ENCODE data around the gene SEC16B. TPM values are rescaled to one million over a fixed set of nuclear protein-coding genes. Genes with fewer than 3 reads are reported as not detected.

Gene SEC16B, protein sequence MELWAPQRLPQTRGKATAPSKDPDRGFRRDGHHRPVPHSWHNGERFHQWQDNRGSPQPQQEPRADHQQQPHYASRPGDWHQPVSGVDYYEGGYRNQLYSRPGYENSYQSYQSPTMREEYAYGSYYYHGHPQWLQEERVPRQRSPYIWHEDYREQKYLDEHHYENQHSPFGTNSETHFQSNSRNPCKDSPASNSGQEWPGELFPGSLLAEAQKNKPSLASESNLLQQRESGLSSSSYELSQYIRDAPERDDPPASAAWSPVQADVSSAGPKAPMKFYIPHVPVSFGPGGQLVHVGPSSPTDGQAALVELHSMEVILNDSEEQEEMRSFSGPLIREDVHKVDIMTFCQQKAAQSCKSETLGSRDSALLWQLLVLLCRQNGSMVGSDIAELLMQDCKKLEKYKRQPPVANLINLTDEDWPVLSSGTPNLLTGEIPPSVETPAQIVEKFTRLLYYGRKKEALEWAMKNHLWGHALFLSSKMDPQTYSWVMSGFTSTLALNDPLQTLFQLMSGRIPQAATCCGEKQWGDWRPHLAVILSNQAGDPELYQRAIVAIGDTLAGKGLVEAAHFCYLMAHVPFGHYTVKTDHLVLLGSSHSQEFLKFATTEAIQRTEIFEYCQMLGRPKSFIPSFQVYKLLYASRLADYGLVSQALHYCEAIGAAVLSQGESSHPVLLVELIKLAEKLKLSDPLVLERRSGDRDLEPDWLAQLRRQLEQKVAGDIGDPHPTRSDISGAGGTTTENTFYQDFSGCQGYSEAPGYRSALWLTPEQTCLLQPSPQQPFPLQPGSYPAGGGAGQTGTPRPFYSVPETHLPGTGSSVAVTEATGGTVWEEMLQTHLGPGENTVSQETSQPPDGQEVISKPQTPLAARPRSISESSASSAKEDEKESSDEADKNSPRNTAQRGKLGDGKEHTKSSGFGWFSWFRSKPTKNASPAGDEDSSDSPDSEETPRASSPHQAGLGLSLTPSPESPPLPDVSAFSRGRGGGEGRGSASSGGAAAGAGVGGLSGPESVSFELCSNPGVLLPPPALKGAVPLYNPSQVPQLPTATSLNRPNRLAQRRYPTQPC
- total RNA-seq (1 to 10 TPM; 3.7 to 3.9 TPM), polyA plus RNA-seq (ENCODE audit: insufficient read length in 2 of 2) (1 to 10 TPM; 2.5 to 3.0 TPM)
- long read RNA-seq, donor 1 = 0 reads
- long read RNA-seq, donor 2 = 0 reads
- long read RNA-seq, donor 3 = 0 reads
- long read RNA-seq, donor 4 = 0 reads

- H3K27ac ChIP-seq (ENCODE audit: low read depth, low read length) = no peak within 1 kb of the TSS
- H3K9me3 ChIP-seq (ENCODE audit: control insufficient read depth, insufficient read depth, low read length) = no peaks in the 10 kb centered on the region
- DNase-seq (ENCODE audit: low read depth in 4 of 6, low spot score in 6 of 6) = no peak
- H3K4me3 ChIP-seq (ENCODE audit: low read depth, low read length) = no peak within 1 kb of the TSS
- H3K27me3 ChIP-seq (ENCODE audit: control insufficient read depth, insufficient read depth, low read length) = no peaks in the 10 kb centered on the region
- H3K4me1 ChIP-seq (ENCODE audit: control insufficient read depth, insufficient read depth, low read length) = no peaks in the 10 kb centered on the region
- H3K36me3 ChIP-seq (ENCODE audit: control insufficient read depth, insufficient read depth, low read length) = peaks cover 2% of the 10 kb centered on the region
- WGBS (ENCODE audit: insufficient coverage) = 85% methylated on average over 11 of the region's 12 CpGs
Observed at GRCh38 chr1:177969825-177970371, at the start of gene SEC16B. SEC16B (minus strand) TSS chr1:177970058; CDS start chr1:177967981, 2,077 bp downstream.

DNA sequence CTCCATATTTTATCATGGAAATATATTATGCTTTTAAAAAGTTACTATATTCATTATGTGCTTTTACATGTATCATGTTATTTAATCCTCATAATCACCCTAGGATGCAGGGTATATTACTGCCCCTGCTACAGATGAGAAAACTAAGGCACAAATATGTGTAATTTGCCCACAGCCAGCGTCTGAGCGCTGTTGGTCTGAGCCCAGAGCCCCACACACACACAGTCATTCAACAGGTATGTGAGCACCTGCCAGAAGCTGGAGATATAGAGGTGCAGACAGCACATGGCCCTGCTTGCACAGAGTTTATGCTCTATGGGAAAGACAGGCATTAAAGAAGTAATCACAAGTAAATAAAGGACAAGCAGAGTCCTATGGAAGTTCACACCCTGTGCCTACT, 49.8 kb upstream of the SEC16B start:
- Histone ChIP-seq H3K36me3 (ENCODE audit: control insufficient read depth, insufficient read depth, low read length) (no peaks in the 10 kb centered on the region), H3K4me3 (ENCODE audit: low read depth, low read length) (no peak overlapping the region), H3K27ac (ENCODE audit: low read depth, low read length) (no peak overlapping the region), H3K9me3 (ENCODE audit: control insufficient read depth, insufficient read depth, low read length) (peaks cover 2% of the 10 kb centered on the region), H3K4me1 (ENCODE audit: control insufficient read depth, insufficient read depth, low read length) (no peaks in the 10 kb centered on the region), H3K27me3 (ENCODE audit: control insufficient read depth, insufficient read depth, low read length) (no peaks in the 10 kb centered on the region)
- no peak for DNase-seq (ENCODE audit: low read depth in 4 of 6, low spot score in 6 of 6)
- no CpG with 5 or more reads among the region's 2 CpGs for WGBS (ENCODE audit: insufficient coverage)

- 100% methylated on average over 1 of the region's 1 CpG for WGBS (ENCODE audit: insufficient coverage)
- DNase-seq (ENCODE audit: low read depth in 4 of 6, low spot score in 6 of 6) = no peak
- H3K27ac ChIP-seq (ENCODE audit: low read depth, low read length) = no peak overlapping the region
Observed at GRCh38 chr1:178019208-178019607, 49.4 kb upstream of the SEC16B start.

DNA sequence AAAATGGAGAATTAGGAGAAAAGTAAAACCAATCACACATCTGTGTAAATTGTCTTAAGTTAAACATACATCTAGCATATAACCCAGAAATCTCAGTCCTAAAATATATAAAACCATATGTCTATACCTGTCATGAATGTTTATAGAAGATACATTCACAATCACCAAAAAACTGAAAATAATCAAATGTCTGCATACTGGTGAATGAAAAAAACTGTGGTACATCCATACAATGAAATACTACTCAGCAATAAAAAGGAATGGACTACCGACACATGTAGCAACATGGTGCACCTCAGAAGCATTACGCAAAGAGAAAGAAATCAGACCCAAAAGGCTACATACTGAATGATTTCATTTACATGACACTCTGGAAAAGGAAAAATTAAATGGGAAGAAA, 47.7 kb upstream of the SEC16B start:
- H3K4me3 ChIP-seq (ENCODE audit: low read depth, low read length) = no peak overlapping the region
- H3K9me3 ChIP-seq (ENCODE audit: control insufficient read depth, insufficient read depth, low read length) = peaks cover 2% of the 10 kb centered on the region
- DNase-seq (ENCODE audit: low read depth in 4 of 6, low spot score in 6 of 6) = no peak
- H3K4me1 ChIP-seq (ENCODE audit: control insufficient read depth, insufficient read depth, low read length) = no peaks in the 10 kb centered on the region
- H3K27me3 ChIP-seq (ENCODE audit: control insufficient read depth, insufficient read depth, low read length) = no peaks in the 10 kb centered on the region
- no peak overlapping the region for H3K27ac ChIP-seq (ENCODE audit: low read depth, low read length)
- H3K36me3 ChIP-seq (ENCODE audit: control insufficient read depth, insufficient read depth, low read length) = no peaks in the 10 kb centered on the region
- WGBS (ENCODE audit: insufficient coverage) = no CpG with 5 or more reads among the region's 2 CpGs

More at GRCh38 chr1:178019208-178019607, 49.4 kb upstream of the SEC16B start:
- Histone ChIP-seq H3K9me3 (ENCODE audit: control insufficient read depth, insufficient read depth, low read length) (peaks cover 2% of the 10 kb centered on the region), H3K4me3 (ENCODE audit: low read depth, low read length) (no peak overlapping the region), H3K4me1 (ENCODE audit: control insufficient read depth, insufficient read depth, low read length) (no peaks in the 10 kb centered on the region), H3K27me3 (ENCODE audit: control insufficient read depth, insufficient read depth, low read length) (no peaks in the 10 kb centered on the region), H3K36me3 (ENCODE audit: control insufficient read depth, insufficient read depth, low read length) (no peaks in the 10 kb centered on the region)

- Histone ChIP-seq H3K9me3 (ENCODE audit: control insufficient read depth, insufficient read depth, low read length) (no peaks in the 10 kb centered on the region), H3K4me1 (ENCODE audit: control insufficient read depth, insufficient read depth, low read length) (no peaks in the 10 kb centered on the region), H3K36me3 (ENCODE audit: control insufficient read depth, insufficient read depth, low read length) (no peaks in the 10 kb centered on the region), H3K27ac (ENCODE audit: low read depth, low read length) (no peak overlapping the region), H3K4me3 (ENCODE audit: low read depth, low read length) (no peak overlapping the region), H3K27me3 (ENCODE audit: control insufficient read depth, insufficient read depth, low read length) (no peaks in the 10 kb centered on the region)
- 100% methylated on average over 1 of the region's 2 CpGs for WGBS (ENCODE audit: insufficient coverage)
- DNase-seq (ENCODE audit: low read depth in 4 of 6, low spot score in 6 of 6) = no peak
Observed at GRCh38 chr1:178011864-178012503, 42.1 kb upstream of the SEC16B start.

GRCh38 chr1:178011465-178011828, 41.6 kb upstream of the SEC16B start:
- Histone ChIP-seq H3K27me3 (ENCODE audit: control insufficient read depth, insufficient read depth, low read length) (no peaks in the 10 kb centered on the region), H3K4me1 (ENCODE audit: control insufficient read depth, insufficient read depth, low read length) (no peaks in the 10 kb centered on the region), H3K36me3 (ENCODE audit: control insufficient read depth, insufficient read depth, low read length) (no peaks in the 10 kb centered on the region), H3K9me3 (ENCODE audit: control insufficient read depth, insufficient read depth, low read length) (no peaks in the 10 kb centered on the region), H3K27ac (ENCODE audit: low read depth, low read length) (no peak overlapping the region), H3K4me3 (ENCODE audit: low read depth, low read length) (no peak overlapping the region)
- no peak for DNase-seq (ENCODE audit: low read depth in 4 of 6, low spot score in 6 of 6)
- no CpG with 5 or more reads among the region's 3 CpGs for WGBS (ENCODE audit: insufficient coverage)

- DNase-seq (ENCODE audit: low read depth in 4 of 6, low spot score in 6 of 6) = peak in 1 of 6 donors; percentile 55
- Histone ChIP-seq H3K4me1 (ENCODE audit: control insufficient read depth, insufficient read depth, low read length) (no peaks in the 10 kb centered on the region), H3K27me3 (ENCODE audit: control insufficient read depth, insufficient read depth, low read length) (no peaks in the 10 kb centered on the region), H3K36me3 (ENCODE audit: control insufficient read depth, insufficient read depth, low read length) (no peaks in the 10 kb centered on the region), H3K27ac (ENCODE audit: low read depth, low read length) (no peak overlapping the region), H3K9me3 (ENCODE audit: control insufficient read depth, insufficient read depth, low read length) (no peaks in the 10 kb centered on the region), H3K4me3 (ENCODE audit: low read depth, low read length) (no peak overlapping the region)
- WGBS (ENCODE audit: insufficient coverage) = 64% methylated on average over 4 of the region's 10 CpGs
Observed at GRCh38 chr1:178010674-178011464, 41.0 kb upstream of the SEC16B start.

GRCh38 chr1:178006043-178006442, 36.2 kb upstream of the SEC16B start:
- no peaks in the 10 kb centered on the region for H3K27me3 ChIP-seq (ENCODE audit: control insufficient read depth, insufficient read depth, low read length)
- WGBS (ENCODE audit: insufficient coverage) = 94% methylated on average over 2 of the region's 4 CpGs
- no peak for DNase-seq (ENCODE audit: low read depth in 4 of 6, low spot score in 6 of 6)
- no peaks in the 10 kb centered on the region for H3K36me3 ChIP-seq (ENCODE audit: control insufficient read depth, insufficient read depth, low read length)
- H3K4me1 ChIP-seq (ENCODE audit: control insufficient read depth, insufficient read depth, low read length) = no peaks in the 10 kb centered on the region
- H3K9me3 ChIP-seq (ENCODE audit: control insufficient read depth, insufficient read depth, low read length) = no peaks in the 10 kb centered on the region
- no peak overlapping the region for H3K27ac ChIP-seq (ENCODE audit: low read depth, low read length)
- H3K4me3 ChIP-seq (ENCODE audit: low read depth, low read length) = no peak overlapping the region

All from spinal cord (tissue), 10 donors.